Erythroblast (primary cell): ENCODE data around the gene KLF13.

Experiments
- GATA1 ChIP-seq: IDR thresholded peaks from 2 replicates; pipeline ENCODE4 v1.6.1; 2011; ENCODE audit warnings: low read depth, mild to moderate bottlenecking, control low read depth, low read length, moderate library complexity
- POLR2A ChIP-seq: IDR thresholded peaks from 2 replicates; pipeline ENCODE4 v1.6.1; 2011; ENCODE audit warnings: mild to moderate bottlenecking, low read length

DNA sequence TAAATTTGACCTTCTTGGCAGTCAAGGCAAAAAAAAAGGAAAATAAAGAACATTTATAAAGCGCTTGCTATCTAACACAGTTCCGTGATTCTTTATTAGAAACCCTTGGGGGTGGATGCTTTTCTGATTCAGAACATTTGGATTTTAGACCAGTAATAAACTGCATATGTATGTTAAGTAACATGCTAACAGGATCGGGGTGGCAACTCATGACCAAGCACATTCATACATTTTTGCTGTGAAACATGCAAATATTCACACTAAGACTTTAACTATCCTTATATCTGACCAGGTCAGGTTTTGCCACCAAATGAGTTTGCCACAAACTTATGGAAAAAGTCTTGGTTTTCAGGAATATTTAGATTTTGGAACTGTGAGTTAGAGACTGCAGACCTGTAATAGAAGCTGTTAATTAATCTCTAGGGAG lies 30.4 kb upstream of the KLF13 start:
- TF ChIP-seq POLR2A (no peak), GATA1 (no peak)
